Hepatocyte (in vitro differentiated cells): Measurements from ENCODE around the gene AKT1.

Source experiments
- CTCF ChIP-seq: fragments of 200-600 bp; sonication (generic); IDR thresholded peaks from 2 replicates; pipeline ENCODE4 v1.5.1; 2016; ENCODE audit warnings: antibody characterized with exemption, mild to moderate bottlenecking; ENCODE audit not compliant: poor library complexity
- EZH2 ChIP-seq: fragments of 200-600 bp; sonication (generic); IDR thresholded peaks from 2 replicates; pipeline ENCODE4 v1.6.1; 2016; ENCODE audit warnings: antibody characterized with exemption, mild to moderate bottlenecking, borderline replicate concordance
- EZH2phosphoT487 ChIP-seq: fragments of 200-600 bp; sonication (generic); IDR thresholded peaks from one replicate; pipeline ENCODE4 v1.6.1; 2018; ENCODE audit warnings: antibody characterized with exemption, mild to moderate bottlenecking, low read depth, moderate library complexity; ENCODE audit not compliant: unreplicated experiment, severe bottlenecking

- TF ChIP-seq CTCF: no peak
- TF ChIP-seq EZH2: no peak
- TF ChIP-seq EZH2phosphoT487: no peak
Measured at GRCh38 chr14:104795781-104796686, 486 bp upstream of the AKT1 start.
